ENCODE results near the gene RASIP1. TPM values are rescaled to one million over a fixed set of nuclear protein-coding genes. Genes with fewer than 3 reads are reported as not detected.

RASIP1 gene
- total and polyA plus RNA-seq, 2 of the 8 experiments (the other 6 are each of a cell fraction or from before 2014, with no cell fraction given) = 9.3 to 11.4 TPM

- Histone ChIP-seq H2AK5ac (ENCODE audit: low read depth, low read length) (0 out of 2 replicates have a peak overlapping the region, but pooled peaks have one; percentile 17), H3K36me3 (ENCODE audit: control insufficient read depth in 2 of 4, insufficient read depth in 4 of 4, low read length in 3 of 4) (peaks cover 8 to 22% (median 10%) of the 10 kb centered on the region in 4 experiments), H4K8ac (ENCODE audit: extremely low read depth, insufficient read depth, low read length) (no peak overlapping the region), H2BK15ac (ENCODE audit: low read length) (0 out of 2 replicates have a peak overlapping the region, but pooled peaks have one; percentile 8), H4K20me1 (replicated peaks in 1 of 2; ENCODE audit: control insufficient read depth in 1 of 2, insufficient read depth in 2 of 2, low read length in 2 of 2) (peaks cover 3 to 7% of the 10 kb centered on the region in 2 experiments), H3K27me3 (replicated peaks in 1 of 4; ENCODE audit: control insufficient read depth in 3 of 4, extremely low read depth in 1 of 4, insufficient read depth in 3 of 4, low read length in 3 of 4) (peaks cover 0 to 5% (median 2%) of the 10 kb centered on the region in 4 experiments; a peak in 3 of 7 replicates), H3K23me2 (ENCODE audit: low read depth, low read length) (peaks cover 3% of the 10 kb centered on the region; the same call in 1 of the 2 replicates), H3K79me2 (ENCODE audit: control insufficient read depth in 1 of 2, insufficient read depth in 2 of 2, low read length in 2 of 2) (peaks cover 0 to 9% of the 10 kb centered on the region in 2 experiments; a peak in 2 of 4 replicates), H2BK5ac (ENCODE audit: low read depth, low read length) (peak overlapping the region; percentile 46; the same call in 1 of the 2 replicates), H3K4me1 (replicated peaks in 1 of 4; ENCODE audit: control insufficient read depth in 3 of 4, insufficient read depth in 4 of 4, low read length in 3 of 4) (peaks cover 5 to 17% (median 12%) of the 10 kb centered on the region in 4 experiments), H3K4me3 (ENCODE audit: extremely low read depth in 1 of 4, insufficient read depth in 2 of 4, low read depth in 3 of 4, low read length in 4 of 4) (no peak overlapping the region), H2BK12ac (ENCODE audit: low read depth, low read length) (peak overlapping the region; percentile 0; the same call in 1 of the 2 replicates), H3K23ac (ENCODE audit: insufficient read length) (no peak overlapping the region), H3K27ac (ENCODE audit: low read depth, low read length) (no peak overlapping the region), H3K9ac (replicated peaks in 1 of 4; ENCODE audit: extremely low read depth in 1 of 4, low read depth in 3 of 4, low read length in 3 of 4) (no peak overlapping the region), H3K18ac (ENCODE audit: extremely low read depth, low read length) (no peak overlapping the region), H3K4me2 (ENCODE audit: insufficient read depth in 1 of 2, low read depth in 2 of 2, low read length in 2 of 2) (peak overlapping the region in 1 of 2 experiments; percentile 78; a peak in 1 of 4 replicates), H2AFZ (ENCODE audit: low read length) (no peak overlapping the region), H3K79me1 (ENCODE audit: low read depth, low read length) (peaks cover 6% of the 10 kb centered on the region; the same call in 1 of the 2 replicates), H2BK120ac (replicated peaks; ENCODE audit: low read depth, low read length) (no peak overlapping the region), H2BK20ac (ENCODE audit: low read length) (no peak overlapping the region), H4K91ac (replicated peaks; ENCODE audit: insufficient read length, low read length) (no peak overlapping the region), H3K14ac (ENCODE audit: insufficient read length) (no peak overlapping the region), H3K56ac (replicated peaks; ENCODE audit: insufficient read length, low read depth, low read length) (no peak overlapping the region), H4K5ac (ENCODE audit: insufficient read length, low read depth, low read length) (no peak overlapping the region), H3K4ac (replicated peaks; ENCODE audit: insufficient read length, low read depth, low read length) (no peak overlapping the region), H3K9me3 (ENCODE audit: insufficient read depth in 2 of 2, low read depth in 1 of 2, low read length in 1 of 2) (no peaks in the 10 kb centered on the region)
- 68% methylated on average over 33 of the region's 33 CpGs; no CpG with 5 or more reads in 1 of the 2 experiments for WGBS, 2 experiments (ENCODE audit: extremely low coverage in 1 of 2, insufficient coverage in 1 of 2, insufficient read length in 1 of 2, insufficient replicate concordance in 2 of 2, low coverage in 1 of 2, low lambda C conversion rate in 2 of 2, missing lambda C conversion rate in 1 of 2)
- TF ChIP-seq CTCF (IDR thresholded peaks at IDR 0.05; ENCODE audit: control extremely low read depth in 1 of 3, insufficient read depth in 1 of 3, low read depth in 1 of 3, low read length in 3 of 3) (no peak), TEAD4 (IDR thresholded peaks at IDR 0.05; ENCODE audit: low read depth, low read length) (0 out of 2 replicates have a peak, but pooled peaks have one; percentile 13), SP4 (IDR thresholded peaks at IDR 0.05; ENCODE audit: low read length) (peak; percentile 47; the same call in 1 of the 2 replicates), SIX5 (IDR thresholded peaks at IDR 0.05; ENCODE audit: low read depth, low read length) (peak; percentile 99), ATF3 (IDR thresholded peaks at IDR 0.05; ENCODE audit: insufficient read depth, low read depth, low read length) (peak; percentile 37; the same call in 1 of the 2 replicates)
- CTCF ChIA-PET (ENCODE audit: partially characterized antibody) = interaction anchor here (0.6 to 1.1 kb wide), 3 partner anchors 16 to 354 kb away, joined by 3 read pairs; partner anchors contain the start of gene KDELR1
- POLR2A ChIA-PET (ENCODE audit: partially characterized antibody) = interaction anchor here (0.8 to 5.6 kb wide), 12 partner anchors 11 to 127 kb away, joined by 3 to 30 read pairs (median 4); partner anchors contain the start of genes FGF21, FUT2, RPL18 and SPHK2
- no peak for FAIRE-seq
- DNase-seq (ENCODE audit: low read depth in 1 of 2, low spot score in 2 of 2) = peak in 1 of 2 experiments; percentile 72
Observed at GRCh38 chr19:48745208-48745995, 5.0 kb upstream of the RASIP1 start.

All from H1 (cell line).